ENCODE measurements around the gene HEY2.
"Not testable (repeated sequence)": the region's sequence is repeated elsewhere in the genome, so short reads cannot be mapped to it uniquely, and the experiment has no call there.

Gene HEY2

GRCh38 chr6:125797886-125798444, 48.5 kb downstream of the HEY2 start:
- no peak for DNase-seq

- DNase-seq, result no peak
These were observed 49.5 kb downstream of the HEY2 start for GRCh38 chr6:125798734-125799508.

- no peak for DNase-seq
These were observed 53.0 kb downstream of the HEY2 start for GRCh38 chr6:125802383-125802782.

GRCh38 chr6:125802943-125803377, 53.5 kb downstream of the HEY2 start:
- no peak for DNase-seq

- no peak for DNase-seq
These were observed 54.8 kb downstream of the HEY2 start for GRCh38 chr6:125804264-125804663.

GRCh38 chr6:125804866-125805425, 55.5 kb downstream of the HEY2 start:
- DNase-seq, result not testable (repeated sequence)

- DNase-seq, result no peak
These were observed 57.4 kb downstream of the HEY2 start for GRCh38 chr6:125806813-125807212.

GRCh38 chr6:125807293-125807692, 57.9 kb downstream of the HEY2 start:
- DNase-seq, result no peak

GRCh38 chr6:125808060-125808459, 58.6 kb downstream of the HEY2 start:
- DNase-seq, result no peak

- DNase-seq, result no peak
These were observed 59.2 kb downstream of the HEY2 start for GRCh38 chr6:125808591-125808990.

- DNase-seq, result no peak
These were observed 60.2 kb downstream of the HEY2 start for GRCh38 chr6:125809570-125810170.

GRCh38 chr6:125810445-125810844, 61.0 kb downstream of the HEY2 start:
- no peak for DNase-seq
